SK-N-SH treated with all-trans-retinoic acid at 6 μM for 48 hours (cell line): Measurements from ENCODE around the gene RELL1.

Experiments
- ATAC-seq: fragments of 200-7000 bp; cut with Tn5 transposase; 3 replicates; pipeline ENCODE4 v1.9.1; 2020; ENCODE audit warnings: mild to moderate bottlenecking, moderate library complexity
- ARNTL ChIP-seq: fragments of 450-650 bp; formaldehyde crosslinking; IDR thresholded peaks from 2 replicates; pipeline ENCODE4 v1.5.0; 2020; ENCODE audit warnings: low read depth, mild to moderate bottlenecking, moderate library complexity, borderline replicate concordance
- CREB5 ChIP-seq: fragments of 250-450 bp; sonication (Bioruptor Pico); IDR thresholded peaks from 2 replicates; pipeline ENCODE4 v1.5.1; 2020; ENCODE audit warnings: low read depth, mild to moderate bottlenecking, moderate library complexity
- CSDC2 ChIP-seq: fragments of 250-450 bp; sonication (Bioruptor Pico); IDR thresholded peaks from 2 replicates; pipeline ENCODE4 v1.5.0; 2020; ENCODE audit warnings: mild to moderate bottlenecking, moderate library complexity
- CSRNP3 ChIP-seq: fragments of 250-450 bp; sonication (Bioruptor Pico); IDR thresholded peaks from 2 replicates; pipeline ENCODE4 v1.5.1; 2021; ENCODE audit warnings: mild to moderate bottlenecking, moderate library complexity
- ESRRG ChIP-seq: fragments of 250-450 bp; sonication (Bioruptor Pico); IDR thresholded peaks from 2 replicates; pipeline ENCODE4 v1.6.1; 2021; ENCODE audit warnings: mild to moderate bottlenecking
- GLIS3 ChIP-seq: fragments of 250-450 bp; sonication (Bioruptor Pico); IDR thresholded peaks from 2 replicates; pipeline ENCODE4 v1.5.0; 2020; ENCODE audit warnings: mild to moderate bottlenecking, moderate library complexity
- ISL1 ChIP-seq: fragments of 250-450 bp; sonication (Bioruptor Pico); IDR thresholded peaks from 2 replicates; pipeline ENCODE4 v2.1.2; 2022; ENCODE audit warnings: mild to moderate bottlenecking, moderate library complexity
- OSR1 ChIP-seq: fragments of 250-450 bp; sonication (Bioruptor Pico); IDR thresholded peaks from 2 replicates; pipeline ENCODE4 v1.8.0; 2022; ENCODE audit warnings: moderate library complexity, mild to moderate bottlenecking, inconsistent platforms
- PPARA ChIP-seq: fragments of 250-450 bp; sonication (Bioruptor Pico); IDR thresholded peaks from 2 replicates; pipeline ENCODE4 v1.5.0; 2020; ENCODE audit warnings: mild to moderate bottlenecking, borderline replicate concordance
- RARB ChIP-seq: fragments of 250-450 bp; sonication (Bioruptor Pico); IDR thresholded peaks from 2 replicates; pipeline ENCODE4 v1.8.0; 2021; ENCODE audit warnings: mild to moderate bottlenecking, moderate library complexity
- SNAI2 ChIP-seq: fragments of 250-450 bp; sonication (Bioruptor Pico); IDR thresholded peaks from 2 replicates; pipeline ENCODE4 v1.5.0; 2020; ENCODE audit warnings: mild to moderate bottlenecking, moderate library complexity
- TCF4 ChIP-seq: fragments of 250-450 bp; sonication (Bioruptor Pico); IDR thresholded peaks from 2 replicates; pipeline ENCODE4 v1.8.0; 2021; ENCODE audit warnings: mild to moderate bottlenecking, moderate library complexity, borderline replicate concordance
- TSHZ2 ChIP-seq: fragments of 250-450 bp; sonication (Bioruptor Pico); IDR thresholded peaks from 2 replicates; pipeline ENCODE4 v1.5.0; 2020; ENCODE audit warnings: mild to moderate bottlenecking, moderate library complexity
- ZC3H10 ChIP-seq: fragments of 250-450 bp; sonication (Bioruptor Pico); IDR thresholded peaks from 2 replicates; pipeline ENCODE4 v1.5.1; 2021; ENCODE audit warnings: mild to moderate bottlenecking, moderate library complexity
- ZFP3 ChIP-seq: fragments of 250-450 bp; sonication (Bioruptor Pico); IDR thresholded peaks from 2 replicates; pipeline ENCODE4 v1.5.0; 2020; ENCODE audit warnings: mild to moderate bottlenecking, moderate library complexity
- ZFP30 ChIP-seq: fragments of 450-650 bp; formaldehyde crosslinking; IDR thresholded peaks from 2 replicates; pipeline ENCODE4 v1.5.0; 2022; ENCODE audit warnings: mild to moderate bottlenecking, moderate library complexity
- ZNF70 ChIP-seq: fragments of 450-650 bp; formaldehyde crosslinking; IDR thresholded peaks from 2 replicates; pipeline ENCODE4 v1.5.0; 2020; ENCODE audit warnings: mild to moderate bottlenecking, moderate library complexity
- TF ChIP-seq, protein P1 (sequence below): fragments of 250-450 bp; sonication (Bioruptor Pico); IDR thresholded peaks from 2 replicates; pipeline ENCODE4 v1.8.0; 2020; ENCODE audit warnings: mild to moderate bottlenecking, moderate library complexity, borderline replicate concordance
- TF ChIP-seq, protein P2 (sequence below): fragments of 250-450 bp; sonication (Bioruptor Pico); IDR thresholded peaks from 2 replicates; pipeline ENCODE4 v1.8.0; 2021; ENCODE audit warnings: low read depth, mild to moderate bottlenecking, moderate library complexity, borderline replicate concordance

Gene RELL1, protein sequence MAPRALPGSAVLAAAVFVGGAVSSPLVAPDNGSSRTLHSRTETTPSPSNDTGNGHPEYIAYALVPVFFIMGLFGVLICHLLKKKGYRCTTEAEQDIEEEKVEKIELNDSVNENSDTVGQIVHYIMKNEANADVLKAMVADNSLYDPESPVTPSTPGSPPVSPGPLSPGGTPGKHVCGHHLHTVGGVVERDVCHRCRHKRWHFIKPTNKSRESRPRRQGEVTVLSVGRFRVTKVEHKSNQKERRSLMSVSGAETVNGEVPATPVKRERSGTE

DNA sequence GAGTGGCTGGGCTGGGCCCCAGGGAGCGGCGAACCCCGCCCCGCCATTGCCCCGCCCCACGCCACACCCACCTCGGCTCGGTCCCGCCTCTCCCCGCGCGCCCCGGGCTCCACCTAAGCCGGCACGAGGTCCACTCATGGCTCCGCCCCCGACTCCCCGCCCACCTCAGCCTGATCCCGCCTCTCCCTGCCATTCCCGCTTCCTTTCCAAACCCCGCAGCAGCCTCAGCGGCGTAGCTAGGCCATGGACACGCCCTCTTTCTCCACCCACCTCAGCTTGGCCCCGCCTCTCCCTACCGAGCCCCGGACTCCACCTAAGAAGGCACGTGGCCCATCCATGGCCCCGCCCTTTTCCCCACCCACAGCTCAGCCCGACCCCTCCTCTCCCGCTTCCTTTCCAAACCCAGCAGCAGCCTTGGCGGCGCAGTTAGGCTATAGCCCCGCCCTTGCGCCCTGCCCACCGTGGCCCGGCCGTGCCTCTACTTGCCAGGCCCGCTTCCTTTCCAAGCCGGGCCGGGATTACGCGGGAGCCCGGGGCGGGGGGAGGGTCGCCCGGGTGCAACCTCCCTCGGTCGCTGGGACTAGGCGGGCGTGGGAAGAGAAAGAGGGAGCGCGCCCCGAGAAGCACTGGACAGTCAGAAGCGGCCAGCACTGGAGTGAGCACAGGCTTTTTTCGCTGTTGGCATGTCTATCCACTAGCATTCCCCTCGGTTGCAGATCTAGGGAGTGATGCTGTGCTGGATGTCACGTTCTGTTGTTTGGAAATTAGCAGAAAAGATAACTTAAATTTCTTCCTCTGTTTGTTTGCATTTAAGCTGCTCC lies at the start of gene RELL1:
RELL1 (minus strand) TSS at position 4 of the 821 bp plus-strand sequence. CDS start 89 bp downstream, outside the sequence.
- TF ChIP-seq, protein P1, sequence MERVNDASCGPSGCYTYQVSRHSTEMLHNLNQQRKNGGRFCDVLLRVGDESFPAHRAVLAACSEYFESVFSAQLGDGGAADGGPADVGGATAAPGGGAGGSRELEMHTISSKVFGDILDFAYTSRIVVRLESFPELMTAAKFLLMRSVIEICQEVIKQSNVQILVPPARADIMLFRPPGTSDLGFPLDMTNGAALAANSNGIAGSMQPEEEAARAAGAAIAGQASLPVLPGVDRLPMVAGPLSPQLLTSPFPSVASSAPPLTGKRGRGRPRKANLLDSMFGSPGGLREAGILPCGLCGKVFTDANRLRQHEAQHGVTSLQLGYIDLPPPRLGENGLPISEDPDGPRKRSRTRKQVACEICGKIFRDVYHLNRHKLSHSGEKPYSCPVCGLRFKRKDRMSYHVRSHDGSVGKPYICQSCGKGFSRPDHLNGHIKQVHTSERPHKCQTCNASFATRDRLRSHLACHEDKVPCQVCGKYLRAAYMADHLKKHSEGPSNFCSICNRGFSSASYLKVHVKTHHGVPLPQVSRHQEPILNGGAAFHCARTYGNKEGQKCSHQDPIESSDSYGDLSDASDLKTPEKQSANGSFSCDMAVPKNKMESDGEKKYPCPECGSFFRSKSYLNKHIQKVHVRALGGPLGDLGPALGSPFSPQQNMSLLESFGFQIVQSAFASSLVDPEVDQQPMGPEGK (CRISPR knock-in tag): no peak
- no peak for TF ChIP-seq SNAI2 (CRISPR knock-in tag)
- TF ChIP-seq ISL1 (CRISPR knock-in tag): no peak
- TF ChIP-seq ZNF70: no peak
- no peak for TF ChIP-seq ZFP3 (CRISPR knock-in tag)
- no peak for TF ChIP-seq ESRRG (CRISPR knock-in tag)
- TF ChIP-seq GLIS3 (CRISPR knock-in tag): no peak
- no peak for TF ChIP-seq TCF4 (CRISPR knock-in tag)
- TF ChIP-seq ZC3H10 (CRISPR knock-in tag): no peak
- no peak for TF ChIP-seq ARNTL (CRISPR knock-in tag)
- TF ChIP-seq CSRNP3 (CRISPR knock-in tag): no peak
- TF ChIP-seq, protein P2, sequence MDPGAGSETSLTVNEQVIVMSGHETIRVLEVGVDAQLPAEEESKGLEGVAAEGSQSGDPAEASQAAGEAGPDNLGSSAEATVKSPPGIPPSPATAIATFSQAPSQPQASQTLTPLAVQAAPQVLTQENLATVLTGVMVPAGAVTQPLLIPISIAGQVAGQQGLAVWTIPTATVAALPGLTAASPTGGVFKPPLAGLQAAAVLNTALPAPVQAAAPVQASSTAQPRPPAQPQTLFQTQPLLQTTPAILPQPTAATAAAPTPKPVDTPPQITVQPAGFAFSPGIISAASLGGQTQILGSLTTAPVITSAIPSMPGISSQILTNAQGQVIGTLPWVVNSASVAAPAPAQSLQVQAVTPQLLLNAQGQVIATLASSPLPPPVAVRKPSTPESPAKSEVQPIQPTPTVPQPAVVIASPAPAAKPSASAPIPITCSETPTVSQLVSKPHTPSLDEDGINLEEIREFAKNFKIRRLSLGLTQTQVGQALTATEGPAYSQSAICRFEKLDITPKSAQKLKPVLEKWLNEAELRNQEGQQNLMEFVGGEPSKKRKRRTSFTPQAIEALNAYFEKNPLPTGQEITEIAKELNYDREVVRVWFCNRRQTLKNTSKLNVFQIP: no peak
- TF ChIP-seq TSHZ2 (CRISPR knock-in tag): no peak
- no peak for TF ChIP-seq CREB5 (CRISPR knock-in tag)
- TF ChIP-seq ZFP30 (CRISPR knock-in tag): no peak
- no peak for TF ChIP-seq CSDC2 (CRISPR knock-in tag)
- TF ChIP-seq PPARA: no peak
- peak; percentile 90 for ATAC-seq

GRCh38 chr4:37735578-37735977 lies 49.4 kb upstream of the RELL1 start:
- no peak for ATAC-seq
- no peak for TF ChIP-seq PPARA
- TF ChIP-seq RARB (CRISPR knock-in tag): no peak
- no peak for TF ChIP-seq OSR1 (CRISPR knock-in tag)
- TF ChIP-seq ESRRG (CRISPR knock-in tag): no peak
- no peak for TF ChIP-seq ZFP30 (CRISPR knock-in tag)
- no peak for TF ChIP-seq ZC3H10 (CRISPR knock-in tag)
- no peak for TF ChIP-seq SNAI2 (CRISPR knock-in tag)
- TF ChIP-seq TCF4 (CRISPR knock-in tag): no peak
- TF ChIP-seq GLIS3 (CRISPR knock-in tag): no peak
- TF ChIP-seq, protein P2: no peak
- TF ChIP-seq, all 23 proteins: peak for 0
